ENCODE data around the gene SRRD.

- TF ChIP-seq CTCF (IDR thresholded peaks at IDR 0.05) = no peak
- TF ChIP-seq POLR2AphosphoS5 (IDR thresholded peaks at IDR 0.05) = no peak
- TF ChIP-seq POLR2A (IDR thresholded peaks at IDR 0.05) = no peak
- TF ChIP-seq EP300 (IDR thresholded peaks at IDR 0.05; ENCODE audit: low read depth) = no peak
Measured at GRCh38 chr22:26508148-26508547, 24.5 kb downstream of the SRRD start.
